CD14-positive monocyte (primary cell): ENCODE data around the gene MINK1. TPM values are rescaled to one million over a fixed set of nuclear protein-coding genes. Genes with fewer than 3 reads are reported as not detected.

Experiments
- DNase-seq, 3 donors: peaks; one replicate each; pipeline ENCODE4 v3.0.0-alpha.2; 2011 to 2022
- H2AFZ ChIP-seq: 2 replicates; pipeline ENCODE4 v1.6.0; 2012; ENCODE audit warnings: mild to moderate bottlenecking, low read depth, low read length, inconsistent platforms; ENCODE audit not compliant: insufficient read depth, poor library complexity, severe bottlenecking
- H3K27ac ChIP-seq, 2 donors: 1 replicate in 1 of 2; 2 replicates in 1 of 2; pipeline ENCODE4 v1.5.1; 2012 to 2013; ENCODE audit warnings: low read length in 2 of 2, control low read depth in 1 of 2, inconsistent platforms in 1 of 2, low read depth in 1 of 2, mild to moderate bottlenecking in 1 of 2
- H3K27me3 ChIP-seq, 2 donors: one replicate each; pipeline versions ENCODE4 v1.6.0 to v1.6.1; 2011 to 2013; ENCODE audit warnings: low read length in 2 of 2; ENCODE audit not compliant: control insufficient read depth in 2 of 2, insufficient read depth in 2 of 2
- H3K36me3 ChIP-seq, 2 donors: replicated peaks in 1 of 2; 1 replicate in 1 of 2; 2 replicates in 1 of 2; pipeline versions ENCODE4 v1.5.1 to v1.6.1; 2012 to 2013; ENCODE audit warnings: low read length in 2 of 2, control low read depth in 1 of 2, inconsistent platforms in 1 of 2, mild to moderate bottlenecking in 1 of 2; ENCODE audit not compliant: insufficient read depth in 2 of 2, control insufficient read depth in 1 of 2
- H3K4me1 ChIP-seq, 2 donors: 1 replicate in 1 of 2; 2 replicates in 1 of 2; pipeline versions ENCODE4 v1.5.1 to v1.6.1; 2012 to 2013; ENCODE audit warnings: low read length in 2 of 2, control low read depth in 1 of 2, inconsistent platforms in 1 of 2, mild to moderate bottlenecking in 1 of 2, moderate library complexity in 1 of 2; ENCODE audit not compliant: insufficient read depth in 2 of 2, control insufficient read depth in 1 of 2
- H3K4me2 ChIP-seq: replicated peaks from 2 replicates; pipeline ENCODE3; 2012; ENCODE audit warnings: low read length, moderate library complexity, mild to moderate bottlenecking; ENCODE audit not compliant: poor library complexity, severe bottlenecking; ENCODE audit errors: extremely low read depth
- H3K4me3 ChIP-seq, 3 experiments: fragments of 200-600 bp in 1 of 3; sonication (generic) in 1 of 3; replicated peaks in 1 of 3; 1 replicate in 2 of 3; 2 replicates in 1 of 3; pipeline ENCODE4 v1.5.1; 2011 to 2013; ENCODE audit warnings: low read length in 3 of 3, mild to moderate bottlenecking in 3 of 3, control low read depth in 2 of 3, low read depth in 2 of 3, inconsistent platforms in 1 of 3, moderate library complexity in 1 of 3
- H3K79me2 ChIP-seq: 2 replicates; pipeline ENCODE4 v1.6.0; 2012; ENCODE audit warnings: mild to moderate bottlenecking, control low read depth, inconsistent platforms, low read length, moderate library complexity; ENCODE audit not compliant: insufficient read depth
- H3K9ac ChIP-seq: 2 replicates; pipeline ENCODE4 v1.6.0; 2017; ENCODE audit warnings: low read length, mild to moderate bottlenecking; ENCODE audit not compliant: insufficient read depth, poor library complexity, severe bottlenecking
- H3K9me3 ChIP-seq, 2 donors: replicated peaks in 1 of 2; 1 replicate in 1 of 2; 2 replicates in 1 of 2; pipeline versions ENCODE4 v1.5.1 to v1.6.1; 2012 to 2013; ENCODE audit warnings: low read length in 2 of 2, control low read depth in 1 of 2; ENCODE audit not compliant: control insufficient read depth in 1 of 2, insufficient read depth in 1 of 2
- H4K20me1 ChIP-seq: 2 replicates; pipeline ENCODE4 v1.6.0; 2012; ENCODE audit warnings: mild to moderate bottlenecking, low read length, control low read depth, moderate library complexity; ENCODE audit not compliant: insufficient read depth
- H3K27ac Mint-ChIP-seq, 7 donors: one replicate each; pipeline ENCODE4 v1.8.0; 2020; ENCODE audit warnings: mild to moderate bottlenecking in 7 of 7, mixed read lengths in 7 of 7, moderate library complexity in 6 of 7, inconsistent platforms in 2 of 7
- H3K27me3 Mint-ChIP-seq, 3 donors: one replicate each; pipeline ENCODE4 v1.8.0; 2021 to 2022; ENCODE audit warnings: low read depth in 3 of 3, mild to moderate bottlenecking in 3 of 3, mixed read lengths in 3 of 3, moderate library complexity in 3 of 3, inconsistent platforms in 1 of 3
- H3K36me3 Mint-ChIP-seq, 2 donors: one replicate each; pipeline ENCODE4 v1.8.0; 2020; ENCODE audit warnings: mixed read lengths in 2 of 2, inconsistent platforms in 1 of 2, mild to moderate bottlenecking in 1 of 2
- H3K4me1 Mint-ChIP-seq: one replicate; pipeline ENCODE4 v1.8.0; 2020; ENCODE audit warnings: mild to moderate bottlenecking, mixed read lengths
- H3K4me3 Mint-ChIP-seq, 2 donors: one replicate each; pipeline ENCODE4 v1.8.0; 2020; ENCODE audit warnings: mild to moderate bottlenecking in 2 of 2, mixed read lengths in 2 of 2, moderate library complexity in 1 of 2
- H3K9me3 Mint-ChIP-seq, 7 donors: one replicate each; pipeline ENCODE4 v1.8.0; 2020 to 2022; ENCODE audit warnings: mixed read lengths in 7 of 7, mild to moderate bottlenecking in 6 of 7, moderate library complexity in 6 of 7, inconsistent platforms in 2 of 7
- WGBS: methylation state at CpG from one replicate; pipeline ENCODE4 v1.1.5; 2013; ENCODE audit warnings: missing lambda C conversion rate; ENCODE audit not compliant: insufficient coverage; 5-methylcytosine and 5-hydroxymethylcytosine counted together
- intact Hi-C, 2 donors: fragments of 100-400 bp; cut with micrococcal nuclease; formaldehyde crosslinking; loops; one replicate each; pipeline versions ENCODE4 v1.15.0 to v1.15.1; 2023
- polyA plus RNA-seq, 3 donors: library from polyadenylated mRNA; depleted of rRNA in 1 of 3; unstranded in 2 of 3; stranded (reverse) in 1 of 3; fragments of 300-500 nt in 2 of 3; fragments of >200 nt in 1 of 3; fragmentation: Illumina TruSeq in 2 of 3; gene quantifications; 1 replicate in 2 of 3; 2 replicates in 1 of 3; pipeline ENCODE4 v1.2.3, GENCODE V29; 2012 to 2021
- TF ChIP-seq, protein P1 (sequence below): fragments of 200-600 bp; IDR thresholded peaks from one replicate; pipeline ENCODE4 v1.8.0; 2022; ENCODE audit warnings: antibody characterized with exemption, mild to moderate bottlenecking

MINK1 gene
- polyA plus RNA-seq, 3 donors = 3.2 to 159 (median 7.2) TPM

DNA sequence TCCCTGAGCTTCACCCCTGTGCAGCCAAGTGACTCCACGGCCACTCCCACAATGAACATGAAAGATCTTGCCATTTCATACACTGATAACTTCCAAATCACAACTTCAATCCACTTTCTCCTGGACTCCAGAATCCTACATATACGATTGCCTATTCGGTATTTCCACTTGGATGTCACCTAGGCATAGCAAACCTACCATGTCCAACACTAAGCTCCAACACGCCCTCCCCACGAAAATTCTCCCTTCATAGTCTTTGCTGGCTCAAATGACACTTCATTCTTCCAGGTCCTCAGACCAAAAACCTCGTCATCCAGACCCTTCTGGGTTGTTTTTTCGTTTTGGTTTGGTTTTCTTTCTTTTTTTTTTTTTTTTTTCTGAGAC is 42.4 kb upstream of the MINK1 start:
- peaks cover 45 to 64% (median 59%) of the 10 kb centered on the region in 3 donors for H3K27me3 Mint-ChIP-seq
- peak overlapping the region; percentile 67 to 91 for H3K27ac ChIP-seq
- H2AFZ ChIP-seq = peak overlapping the region; percentile 67
- intact Hi-C loops = loop anchor here (2.0 to 10.0 kb wide), 3 partner anchors 52 to 78 kb away; partner anchors contain the start of genes ARRB2 (in 1 of the 2), CXCL16 (in 1 of the 2) and ZMYND15 (in 1 of the 2)
- 88% methylated on average over 3 of the region's 7 CpGs for WGBS
- H3K9me3 ChIP-seq = peaks cover 0 to 7% of the 10 kb centered on the region in 2 donors
- H3K27ac Mint-ChIP-seq = peak overlapping the region; percentile 89 to 98 (median 96)
- H4K20me1 ChIP-seq = peaks cover 3% of the 10 kb centered on the region
- H3K4me3 ChIP-seq = peak overlapping the region in 2 of 3 experiments; percentile 39 to 76
- no peak for DNase-seq
- H3K4me1 Mint-ChIP-seq = peaks cover 40% of the 10 kb centered on the region
- peaks cover 10 to 16% of the 10 kb centered on the region in 2 donors for H3K36me3 Mint-ChIP-seq
- peaks cover 0 to 19% (median 6%) of the 10 kb centered on the region in 7 donors for H3K9me3 Mint-ChIP-seq
- H3K4me2 ChIP-seq = peak overlapping the region; percentile 79
- H3K4me1 ChIP-seq = peaks cover 37 to 47% of the 10 kb centered on the region in 2 donors
- H3K36me3 ChIP-seq = no peaks in the 10 kb centered on the region
- peak overlapping the region; percentile 88 for H3K9ac ChIP-seq
- peaks cover 20 to 46% of the 10 kb centered on the region in 2 donors for H3K27me3 ChIP-seq
- no peaks in the 10 kb centered on the region for H3K79me2 ChIP-seq
- TF ChIP-seq, protein P1, sequence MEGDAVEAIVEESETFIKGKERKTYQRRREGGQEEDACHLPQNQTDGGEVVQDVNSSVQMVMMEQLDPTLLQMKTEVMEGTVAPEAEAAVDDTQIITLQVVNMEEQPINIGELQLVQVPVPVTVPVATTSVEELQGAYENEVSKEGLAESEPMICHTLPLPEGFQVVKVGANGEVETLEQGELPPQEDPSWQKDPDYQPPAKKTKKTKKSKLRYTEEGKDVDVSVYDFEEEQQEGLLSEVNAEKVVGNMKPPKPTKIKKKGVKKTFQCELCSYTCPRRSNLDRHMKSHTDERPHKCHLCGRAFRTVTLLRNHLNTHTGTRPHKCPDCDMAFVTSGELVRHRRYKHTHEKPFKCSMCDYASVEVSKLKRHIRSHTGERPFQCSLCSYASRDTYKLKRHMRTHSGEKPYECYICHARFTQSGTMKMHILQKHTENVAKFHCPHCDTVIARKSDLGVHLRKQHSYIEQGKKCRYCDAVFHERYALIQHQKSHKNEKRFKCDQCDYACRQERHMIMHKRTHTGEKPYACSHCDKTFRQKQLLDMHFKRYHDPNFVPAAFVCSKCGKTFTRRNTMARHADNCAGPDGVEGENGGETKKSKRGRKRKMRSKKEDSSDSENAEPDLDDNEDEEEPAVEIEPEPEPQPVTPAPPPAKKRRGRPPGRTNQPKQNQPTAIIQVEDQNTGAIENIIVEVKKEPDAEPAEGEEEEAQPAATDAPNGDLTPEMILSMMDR = no peak
- peak overlapping the region; percentile 80 to 91 for H3K4me3 Mint-ChIP-seq

DNA sequence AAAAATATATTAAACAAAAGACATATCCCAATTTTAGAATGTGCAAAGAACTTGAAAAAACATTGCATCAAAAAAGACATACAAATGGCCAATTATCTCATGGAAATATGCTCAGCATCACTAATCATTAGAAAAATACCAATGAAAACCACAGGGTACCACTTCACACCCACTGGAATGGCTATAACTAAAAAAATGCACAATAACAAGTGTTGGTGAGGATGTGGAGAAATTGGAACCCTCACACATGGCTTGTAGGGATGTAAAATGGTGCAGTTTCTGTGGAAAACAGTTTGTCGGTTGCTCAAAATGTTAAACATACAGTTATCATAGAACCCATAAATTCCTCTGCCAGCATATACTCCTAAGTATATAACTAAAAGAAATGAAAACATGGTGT is 38.0 kb upstream of the MINK1 start:
- H3K36me3 Mint-ChIP-seq = peaks cover 15 to 22% of the 10 kb centered on the region in 2 donors
- Histone ChIP-seq H3K36me3 (peaks cover 16 to 20% of the 10 kb centered on the region in 2 donors), H4K20me1 (no peaks in the 10 kb centered on the region), H3K4me1 (peaks cover 21 to 27% of the 10 kb centered on the region in 2 donors), H3K4me3 (no peak overlapping the region), H3K9ac (no peak overlapping the region), H3K4me2 (peak overlapping the region; percentile 92), H3K27me3 (peaks cover 0 to 9% of the 10 kb centered on the region in 2 donors), H3K27ac (no peak overlapping the region), H3K9me3 (no peaks in the 10 kb centered on the region), H3K79me2 (peaks cover 15% of the 10 kb centered on the region), H2AFZ (peak overlapping the region; percentile 55)
- no CpG with 5 or more reads among the region's 1 CpG for WGBS
- H3K9me3 Mint-ChIP-seq = peaks cover 0 to 3% (median 0%) of the 10 kb centered on the region in 7 donors
- peaks cover 10 to 23% (median 22%) of the 10 kb centered on the region in 3 donors for H3K27me3 Mint-ChIP-seq
- DNase-seq = no peak
- TF ChIP-seq, protein P1 = no peak
- no peak overlapping the region for H3K4me3 Mint-ChIP-seq
- intact Hi-C loops = loop anchor here (5.0 to 10.0 kb wide), 4 partner anchors 42 to 83 kb away; partner anchors contain the start of genes ARRB2 (in 1 of the 2) and MED11 (in 1 of the 2)
- H3K27ac Mint-ChIP-seq = peak overlapping the region in 5 of 7 donors; percentile 69 to 97 (median 89)
- H3K4me1 Mint-ChIP-seq = peaks cover 23% of the 10 kb centered on the region
